ENCODE results near the gene ASPSCR1. TPM values are rescaled to one million over a fixed set of nuclear protein-coding genes. Genes with fewer than 3 reads are reported as not detected.

The ASPSCR1 gene
- polyA plus RNA-seq, 1 experiment: 15.4 TPM

DNA sequence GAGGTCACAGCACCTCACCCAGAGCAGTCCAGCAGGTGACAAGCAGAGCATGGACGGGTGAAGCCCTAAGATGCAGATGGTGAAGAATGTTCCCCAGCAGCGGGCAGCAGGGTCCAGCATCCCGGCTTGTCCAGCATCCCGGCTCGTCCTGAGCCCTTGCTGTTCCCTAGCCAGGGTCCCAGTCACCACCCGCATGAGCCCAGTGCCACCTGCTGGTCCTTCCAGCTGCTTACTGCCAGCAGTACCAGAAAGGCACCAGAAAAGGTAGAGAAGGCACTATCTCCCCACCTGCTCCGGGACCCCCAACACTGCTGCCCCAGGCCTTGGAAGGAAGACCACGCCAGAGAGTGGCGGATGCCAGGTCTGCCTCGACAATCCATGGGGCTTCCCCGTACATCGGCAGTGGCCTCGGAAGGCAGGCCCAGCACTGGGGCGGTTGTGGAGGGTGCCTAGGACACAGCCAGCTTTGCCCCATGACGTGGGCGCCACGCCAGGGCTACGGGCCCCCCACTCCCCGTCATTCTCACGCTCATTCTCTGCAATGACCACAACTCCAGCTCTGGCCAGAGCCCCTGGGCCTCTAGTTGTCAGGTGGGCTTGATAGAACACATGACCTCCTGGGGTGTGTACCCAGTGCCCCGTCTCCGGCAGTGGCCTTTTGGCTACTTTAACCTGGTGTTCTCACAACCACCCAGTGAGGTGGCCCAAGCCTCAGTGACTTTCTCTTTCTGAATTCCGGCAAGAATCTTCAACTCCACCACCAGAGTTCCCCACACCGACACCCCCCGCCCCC is 43.9 kb downstream of the ASPSCR1 start:
- ChIA-PET CTCF (interaction anchor here (0.6 to 11.6 kb wide), 23 partner anchors 9 to 286 kb away, joined by 3 to 218 read pairs (median 6); partner anchors contain the start of genes ASPSCR1, DCXR, MAFG and MYADML2), POLR2A (no interaction called here)
- H3K4me3 ChIP-seq (ENCODE audit: low read depth, low read length): no peak overlapping the region; the same call in 1 of the 2 replicates
- peak; percentile 87 for TF ChIP-seq CTCF (IDR thresholded peaks at IDR 0.05; ENCODE audit: insufficient read depth, low read depth, low read length)
- H3K36me3 ChIP-seq (ENCODE audit: control insufficient read depth, insufficient read depth, low read length): peaks cover 10% of the 10 kb centered on the region; the same call in 1 of the 2 replicates
- H3K27me3 ChIP-seq (ENCODE audit: control insufficient read depth, insufficient read depth, low read length): no peaks in the 10 kb centered on the region
- DNase-seq (ENCODE audit: low read depth): no peak

DNA sequence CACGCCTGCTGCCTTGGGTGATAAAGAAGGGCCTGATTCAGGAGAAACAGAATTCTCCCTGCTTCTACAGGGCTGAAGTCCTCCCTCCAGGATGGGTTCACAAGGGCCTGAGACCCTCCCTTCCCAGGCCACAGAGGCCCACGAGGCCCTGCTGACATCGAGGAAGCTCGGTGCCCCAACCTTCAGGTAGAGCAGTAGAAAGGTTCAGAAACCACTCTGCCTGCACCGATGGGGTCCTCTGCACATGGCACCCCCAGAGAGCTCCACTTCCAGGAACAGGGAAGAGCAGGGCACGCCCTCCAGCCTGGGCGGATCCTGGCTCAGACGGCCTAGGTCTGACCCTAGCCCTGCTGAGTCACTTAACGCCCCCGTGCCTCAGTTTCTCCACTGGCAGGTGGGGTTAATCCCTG is 44.5 kb downstream of the ASPSCR1 start:
- ChIA-PET POLR2A (no interaction called here), CTCF (interaction anchor here (0.7 to 11.6 kb wide), 17 partner anchors 8 to 287 kb away, joined by 3 to 218 read pairs (median 7); partner anchors contain the start of genes DCXR, MYADML2, NOTUM and RAC3)
- TF ChIP-seq CTCF (IDR thresholded peaks at IDR 0.05; ENCODE audit: insufficient read depth, low read depth, low read length): no peak
- Histone ChIP-seq H3K36me3 (ENCODE audit: control insufficient read depth, insufficient read depth, low read length) (peaks cover 11% of the 10 kb centered on the region; the same call in 1 of the 2 replicates), H3K4me3 (ENCODE audit: low read depth, low read length) (peak overlapping the region; percentile 87), H3K27me3 (ENCODE audit: control insufficient read depth, insufficient read depth, low read length) (no peaks in the 10 kb centered on the region)
- no peak for DNase-seq (ENCODE audit: low read depth)

GRCh38 chr17:82022310-82022980 is 45.0 kb downstream of the ASPSCR1 start, which contains the start of gene CENPX:
Gene CENPX (minus strand): TSS chr17:82022878. CDS start chr17:82022861, 17 bp downstream.
- Histone ChIP-seq H3K4me3 (ENCODE audit: low read depth, low read length) (peak within 1 kb of the TSS; percentile 87), H3K36me3 (ENCODE audit: control insufficient read depth, insufficient read depth, low read length) (peaks cover 12% of the 10 kb centered on the region; the same call in 1 of the 2 replicates), H3K27me3 (ENCODE audit: control insufficient read depth, insufficient read depth, low read length) (no peaks in the 10 kb centered on the region)
- DNase-seq (ENCODE audit: low read depth): no peak
- CTCF ChIA-PET: interaction anchor here (0.7 to 11.6 kb wide), 13 partner anchors 8 to 200 kb away, joined by 3 to 218 read pairs (median 12); partner anchors contain the start of genes DCXR, MYADML2, NOTUM and RAC3
- no peak for TF ChIP-seq CTCF (IDR thresholded peaks at IDR 0.05; ENCODE audit: insufficient read depth, low read depth, low read length)
- POLR2A ChIA-PET: interaction anchor here (0.7 to 1.4 kb wide), 3 partner anchors 14 to 68 kb away, joined by 4 to 19 read pairs (median 5); partner anchors contain the start of gene DCXR

- no peak for TF ChIP-seq CTCF (IDR thresholded peaks at IDR 0.05; ENCODE audit: insufficient read depth, low read depth, low read length)
- POLR2A ChIA-PET: interaction anchor here (0.7 to 1.4 kb wide), 3 partner anchors 15 to 69 kb away, joined by 4 to 19 read pairs (median 5); partner anchors contain the start of gene DCXR
- CTCF ChIA-PET: interaction anchor here (1.8 to 11.6 kb wide), 9 partner anchors 7 to 131 kb away, joined by 5 to 218 read pairs (median 13); partner anchors contain the start of genes DCXR, MYADML2, NOTUM and RAC3
- Histone ChIP-seq H3K4me3 (ENCODE audit: low read depth, low read length) (peak within 1 kb of the TSS; percentile 87), H3K36me3 (ENCODE audit: control insufficient read depth, insufficient read depth, low read length) (peaks cover 12% of the 10 kb centered on the region), H3K27me3 (ENCODE audit: control insufficient read depth, insufficient read depth, low read length) (no peaks in the 10 kb centered on the region)
- DNase-seq (ENCODE audit: low read depth): peak; percentile 96
Observed at GRCh38 chr17:82022981-82023446, 45.6 kb downstream of the ASPSCR1 start, which contains the start of gene LRRC45. Gene LRRC45 (plus strand): TSS chr17:82023305. CDS start chr17:82023644, 339 bp downstream.
